Measurements from ENCODE around the gene CDC42EP2. TPM values are rescaled to one million over a fixed set of nuclear protein-coding genes. Genes with fewer than 3 reads are reported as not detected.

CDC42EP2 gene
- total RNA-seq, 1 donor from 2014 or later, result 21.0 TPM

- DNase-seq (ENCODE audit: low spot score), result peak; percentile 80
Observed at GRCh38 chr11:65298131-65298535, 16.5 kb upstream of the CDC42EP2 start.

GRCh38 chr11:65298655-65299179 is 15.9 kb upstream of the CDC42EP2 start:
- peak; percentile 74 for DNase-seq (ENCODE audit: low spot score)

GRCh38 chr11:65300621-65301275 is 13.9 kb upstream of the CDC42EP2 start:
- no peak for DNase-seq (ENCODE audit: low spot score)

GRCh38 chr11:65301491-65302329 is 13.0 kb upstream of the CDC42EP2 start:
- DNase-seq (ENCODE audit: low spot score), result no peak

GRCh38 chr11:65303555-65303954 is 11.1 kb upstream of the CDC42EP2 start:
- no peak for DNase-seq (ENCODE audit: low spot score)

- no peak for DNase-seq (ENCODE audit: low spot score)
Observed at GRCh38 chr11:65304110-65304509, 10.6 kb upstream of the CDC42EP2 start.

- no peak for DNase-seq (ENCODE audit: low spot score)
Observed at GRCh38 chr11:65304613-65305012, 10.1 kb upstream of the CDC42EP2 start.

- DNase-seq (ENCODE audit: low spot score), result no peak
Observed at GRCh38 chr11:65305501-65306268, 9.0 kb upstream of the CDC42EP2 start.

- no peak for DNase-seq (ENCODE audit: low spot score)
Observed at GRCh38 chr11:65307298-65308229, 7.1 kb upstream of the CDC42EP2 start.

GRCh38 chr11:65308281-65308891 is 6.3 kb upstream of the CDC42EP2 start:
- DNase-seq (ENCODE audit: low spot score), result peak; percentile 79

GRCh38 chr11:65309006-65309405 is 5.7 kb upstream of the CDC42EP2 start:
- no peak for DNase-seq (ENCODE audit: low spot score)

- DNase-seq (ENCODE audit: low spot score), result no peak
Observed at GRCh38 chr11:65310215-65310614, 4.5 kb upstream of the CDC42EP2 start.

- DNase-seq (ENCODE audit: low spot score), result no peak
Observed at GRCh38 chr11:65310736-65311135, 3.9 kb upstream of the CDC42EP2 start.

- DNase-seq (ENCODE audit: low spot score), result no peak
Observed at GRCh38 chr11:65311170-65311678, 3.4 kb upstream of the CDC42EP2 start.

GRCh38 chr11:65315204-65315865 is 669 bp downstream of the CDC42EP2 start:
- DNase-seq (ENCODE audit: low spot score), result peak; percentile 78

GRCh38 chr11:65315866-65316226 is 1.2 kb downstream of the CDC42EP2 start:
- no peak for DNase-seq (ENCODE audit: low spot score)

- DNase-seq (ENCODE audit: low spot score), result no peak
Observed at GRCh38 chr11:65316227-65317024, 1.8 kb downstream of the CDC42EP2 start.

- peak; percentile 84 for DNase-seq (ENCODE audit: low spot score)
Observed at GRCh38 chr11:65317025-65317786, 2.5 kb downstream of the CDC42EP2 start.
